22Rv1 (cell line): ENCODE data around the gene ZNF865.

Experiments used
- H3K27ac ChIP-seq: fragments of 450-650 bp; 2 replicates; pipeline ENCODE4 v1.5.1; 2017
- ZFX ChIP-seq: fragments of 450-650 bp; IDR thresholded peaks from 2 replicates; pipeline ENCODE4 v1.6.1; 2017; ENCODE audit warnings: antibody characterized with exemption, borderline replicate concordance
- TF ChIP-seq, protein P1 (sequence below): fragments of 450-650 bp; IDR thresholded peaks from 2 replicates; pipeline ENCODE4 v1.5.1; 2017; ENCODE audit warnings: mild to moderate bottlenecking

The ZNF865 gene

DNA sequence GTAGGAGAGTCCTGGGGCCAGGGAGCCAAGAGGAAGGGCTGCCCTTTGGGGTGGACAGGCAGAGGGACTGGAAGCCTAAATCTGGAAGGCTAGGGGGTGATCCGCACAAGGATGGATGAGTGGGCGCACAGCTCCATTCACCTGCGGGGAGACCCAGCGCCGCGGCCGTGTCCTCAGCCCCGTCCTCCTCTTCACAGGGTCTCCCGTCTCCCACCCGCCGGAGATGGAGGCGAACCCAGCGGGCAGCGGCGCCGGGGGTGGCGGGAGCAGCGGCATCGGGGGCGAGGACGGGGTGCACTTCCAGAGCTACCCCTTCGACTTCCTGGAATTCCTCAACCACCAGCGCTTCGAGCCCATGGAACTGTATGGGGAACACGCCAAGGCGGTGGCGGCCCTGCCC is 7.9 kb downstream of the ZNF865 start:
- TF ChIP-seq, protein P1, sequence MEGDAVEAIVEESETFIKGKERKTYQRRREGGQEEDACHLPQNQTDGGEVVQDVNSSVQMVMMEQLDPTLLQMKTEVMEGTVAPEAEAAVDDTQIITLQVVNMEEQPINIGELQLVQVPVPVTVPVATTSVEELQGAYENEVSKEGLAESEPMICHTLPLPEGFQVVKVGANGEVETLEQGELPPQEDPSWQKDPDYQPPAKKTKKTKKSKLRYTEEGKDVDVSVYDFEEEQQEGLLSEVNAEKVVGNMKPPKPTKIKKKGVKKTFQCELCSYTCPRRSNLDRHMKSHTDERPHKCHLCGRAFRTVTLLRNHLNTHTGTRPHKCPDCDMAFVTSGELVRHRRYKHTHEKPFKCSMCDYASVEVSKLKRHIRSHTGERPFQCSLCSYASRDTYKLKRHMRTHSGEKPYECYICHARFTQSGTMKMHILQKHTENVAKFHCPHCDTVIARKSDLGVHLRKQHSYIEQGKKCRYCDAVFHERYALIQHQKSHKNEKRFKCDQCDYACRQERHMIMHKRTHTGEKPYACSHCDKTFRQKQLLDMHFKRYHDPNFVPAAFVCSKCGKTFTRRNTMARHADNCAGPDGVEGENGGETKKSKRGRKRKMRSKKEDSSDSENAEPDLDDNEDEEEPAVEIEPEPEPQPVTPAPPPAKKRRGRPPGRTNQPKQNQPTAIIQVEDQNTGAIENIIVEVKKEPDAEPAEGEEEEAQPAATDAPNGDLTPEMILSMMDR = no peak
- TF ChIP-seq ZFX = no peak
- no peak overlapping the region for H3K27ac ChIP-seq

DNA sequence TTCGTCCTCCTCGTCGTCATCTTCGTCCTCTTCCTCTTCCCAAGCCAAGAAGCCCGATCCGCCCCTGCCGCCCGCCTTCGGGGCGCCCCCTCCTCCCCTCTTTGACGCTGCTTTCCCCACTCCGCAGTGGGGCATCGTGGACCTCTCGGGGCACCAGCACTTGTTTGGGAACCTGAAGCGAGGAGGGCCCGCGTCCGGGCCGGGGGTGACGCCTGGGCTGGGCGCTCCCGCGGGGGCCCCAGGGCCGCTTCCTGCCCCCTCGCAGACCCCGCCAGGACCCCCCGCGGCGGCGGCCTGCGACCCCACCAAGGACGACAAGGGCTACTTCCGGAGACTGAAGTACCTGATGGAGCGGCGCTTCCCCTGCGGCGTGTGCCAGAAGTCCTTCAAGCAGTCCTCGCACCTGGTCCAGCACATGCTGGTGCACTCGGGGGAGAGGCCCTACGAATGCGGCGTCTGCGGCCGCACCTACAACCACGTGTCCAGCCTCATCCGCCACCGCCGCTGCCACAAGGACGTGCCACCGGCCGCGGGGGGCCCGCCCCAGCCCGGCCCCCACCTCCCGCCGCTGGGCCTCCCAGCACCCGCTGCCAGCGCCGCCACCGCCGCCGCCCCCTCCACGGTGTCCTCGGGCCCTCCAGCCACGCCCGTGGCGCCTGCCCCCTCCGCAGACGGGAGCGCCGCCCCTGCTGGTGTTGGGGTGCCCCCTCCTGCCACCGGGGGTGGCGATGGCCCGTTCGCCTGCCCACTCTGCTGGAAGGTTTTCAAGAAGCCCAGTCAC is 8.7 kb downstream of the ZNF865 start:
- H3K27ac ChIP-seq = no peak overlapping the region
- no peak for TF ChIP-seq ZFX
- TF ChIP-seq, protein P1 = no peak

- TF ChIP-seq, protein P1 = no peak
- TF ChIP-seq ZFX = no peak
- no peak overlapping the region for H3K27ac ChIP-seq
Measured at GRCh38 chr19:55614711-55615542, 9.5 kb downstream of the ZNF865 start.

GRCh38 chr19:55615543-55616394 is 10.3 kb downstream of the ZNF865 start:
- TF ChIP-seq, protein P1 = no peak
- no peak for TF ChIP-seq ZFX

DNA sequence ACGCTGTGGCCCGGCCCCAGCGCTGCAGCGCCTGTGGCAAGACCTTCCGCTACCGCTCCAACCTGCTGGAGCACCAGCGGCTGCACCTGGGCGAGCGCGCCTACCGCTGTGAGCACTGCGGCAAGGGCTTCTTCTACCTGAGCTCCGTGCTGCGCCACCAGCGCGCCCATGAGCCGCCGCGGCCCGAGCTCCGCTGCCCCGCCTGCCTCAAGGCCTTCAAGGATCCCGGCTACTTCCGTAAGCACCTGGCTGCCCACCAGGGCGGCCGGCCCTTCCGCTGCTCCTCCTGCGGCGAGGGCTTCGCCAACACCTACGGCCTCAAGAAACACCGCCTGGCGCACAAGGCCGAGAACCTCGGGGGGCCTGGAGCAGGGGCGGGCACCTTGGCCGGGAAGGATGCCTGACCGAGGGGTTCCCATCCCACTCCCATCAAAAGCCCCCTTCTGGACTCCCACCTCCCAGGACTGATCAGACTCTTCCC is 11.0 kb downstream of the ZNF865 start:
- TF ChIP-seq ZFX = no peak
- TF ChIP-seq, protein P1 = no peak
- H3K27ac ChIP-seq = no peak overlapping the region

More at GRCh38 chr19:55615543-55616394, 10.3 kb downstream of the ZNF865 start:
- no peak overlapping the region for H3K27ac ChIP-seq

GRCh38 chr19:55617426-55617825 is 12.0 kb downstream of the ZNF865 start:
- TF ChIP-seq ZFX = no peak
- TF ChIP-seq, protein P1 = no peak

More at GRCh38 chr19:55617426-55617825, 12.0 kb downstream of the ZNF865 start:
- H3K27ac ChIP-seq = no peak overlapping the region
